Erythroblast (primary cell): Measurements from ENCODE around the gene PMAIP1.

Source experiments
- GATA1 ChIP-seq: IDR thresholded peaks from 2 replicates; pipeline ENCODE4 v1.6.1; 2011; ENCODE audit warnings: low read depth, mild to moderate bottlenecking, control low read depth, low read length, moderate library complexity
- POLR2A ChIP-seq: IDR thresholded peaks from 2 replicates; pipeline ENCODE4 v1.6.1; 2011; ENCODE audit warnings: mild to moderate bottlenecking, low read length

DNA sequence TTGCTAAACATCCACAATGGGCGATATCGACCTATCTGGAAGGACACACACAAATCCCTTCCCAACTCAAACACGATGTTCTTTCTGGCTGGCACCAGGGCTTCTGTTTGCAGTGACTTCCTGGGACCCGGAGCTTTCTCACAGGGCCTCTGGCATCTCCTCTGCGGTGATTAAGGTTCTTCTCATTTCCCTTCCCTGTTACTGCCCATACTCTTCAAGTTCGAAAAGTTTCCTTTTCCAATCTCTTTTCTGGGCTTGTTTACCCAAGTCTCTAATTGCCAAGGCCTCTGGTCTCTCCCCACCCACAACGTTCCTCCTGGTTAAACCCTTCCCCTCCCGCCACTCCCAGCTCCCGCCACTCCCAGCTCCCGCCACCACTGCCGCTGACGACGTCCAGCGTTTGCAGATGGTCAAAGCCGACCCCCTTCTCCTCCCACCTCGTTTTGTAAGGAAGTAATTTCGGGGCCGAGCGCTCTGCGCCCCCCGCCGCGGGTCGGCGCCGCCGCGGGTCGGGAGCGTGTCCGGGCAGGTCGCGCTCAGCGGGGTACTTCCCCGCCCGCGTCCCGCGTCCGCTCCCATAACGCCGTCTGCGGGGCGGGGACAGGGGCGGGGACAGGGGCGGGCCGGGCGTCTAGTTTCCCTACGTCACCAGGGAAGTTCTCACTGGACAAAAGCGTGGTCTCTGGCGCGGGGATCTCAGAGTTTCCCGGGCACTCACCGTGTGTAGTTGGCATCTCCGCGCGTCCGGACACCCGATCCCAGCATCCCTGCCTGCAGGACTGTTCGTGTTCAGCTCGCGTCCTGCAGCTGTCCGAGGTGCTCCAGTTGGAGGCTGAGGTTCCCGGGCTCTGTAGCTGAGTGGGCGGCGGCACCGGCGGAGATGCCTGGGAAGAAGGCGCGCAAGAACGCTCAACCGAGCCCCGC, at the start of gene PMAIP1:
- TF ChIP-seq POLR2A (peak; percentile 77), GATA1 (no peak)
